RPMI8226 (cell line): ENCODE data around the gene MGME1.
A peak's percentile ranks its signal among the peaks of the same experiment; 100 is the strongest.
"Not testable (repeated sequence)": the region's sequence is repeated elsewhere in the genome, so short reads cannot be mapped to it uniquely, and the experiment has no call there.

Experiments used
- DNase-seq: peaks from one replicate; pipeline ENCODE4 v3.0.0-alpha.2; 2015

Gene MGME1

GRCh38 chr20:17998446-17998845, 29.6 kb downstream of the MGME1 start:
- DNase-seq, result no peak

GRCh38 chr20:17999566-17999965, 30.7 kb downstream of the MGME1 start:
- no peak for DNase-seq

GRCh38 chr20:18001131-18001921, 32.5 kb downstream of the MGME1 start:
- no peak for DNase-seq

- no peak for DNase-seq
Measured at GRCh38 chr20:18003897-18004296, 35.1 kb downstream of the MGME1 start.

- no peak for DNase-seq
Measured at GRCh38 chr20:18004384-18005031, 35.7 kb downstream of the MGME1 start.

GRCh38 chr20:18005170-18005989, 36.6 kb downstream of the MGME1 start:
- DNase-seq, result peak; percentile 34

- no peak for DNase-seq
Measured at GRCh38 chr20:18005990-18006364, 37.2 kb downstream of the MGME1 start.

- DNase-seq, result no peak
Measured at GRCh38 chr20:18006684-18007083, 37.9 kb downstream of the MGME1 start.

- no peak for DNase-seq
Measured at GRCh38 chr20:18007534-18008292, 38.9 kb downstream of the MGME1 start.

GRCh38 chr20:18009116-18009515, 40.3 kb downstream of the MGME1 start:
- no peak for DNase-seq

- DNase-seq, result no peak
Measured at GRCh38 chr20:18011482-18011881, 42.7 kb downstream of the MGME1 start.

- DNase-seq, result no peak
Measured at GRCh38 chr20:18011951-18012645, 43.3 kb downstream of the MGME1 start.

GRCh38 chr20:18012901-18013300, 44.1 kb downstream of the MGME1 start:
- DNase-seq, result no peak

- DNase-seq, result no peak
Measured at GRCh38 chr20:18014411-18014810, 45.6 kb downstream of the MGME1 start.

- DNase-seq, result no peak
Measured at GRCh38 chr20:18016772-18017171, 48.0 kb downstream of the MGME1 start.

GRCh38 chr20:18018100-18018499, 49.3 kb downstream of the MGME1 start:
- DNase-seq, result no peak

GRCh38 chr20:18019068-18019467, 50.2 kb downstream of the MGME1 start:
- peak; percentile 49 for DNase-seq

GRCh38 chr20:18020931-18021330, 52.1 kb downstream of the MGME1 start:
- DNase-seq, result peak; percentile 16

- no peak for DNase-seq
Measured at GRCh38 chr20:18024606-18025127, 55.8 kb downstream of the MGME1 start.

GRCh38 chr20:18027011-18027410, 58.2 kb downstream of the MGME1 start:
- DNase-seq, result not testable (repeated sequence)

- DNase-seq, result no peak
Measured at GRCh38 chr20:18030020-18030419, 61.2 kb downstream of the MGME1 start.

- DNase-seq, result no peak
Measured at GRCh38 chr20:18031050-18031449, 62.2 kb downstream of the MGME1 start.
